OCI-LY1 (cell line): Measurements from ENCODE around the gene ZNF548.

ENCODE experiments used
- EZH2 ChIP-seq: fragments of 200-600 bp; sonication (generic), shearing (Covaris generic); IDR thresholded peaks from 2 replicates; pipeline ENCODE4 v1.8.0; 2017; ENCODE audit warnings: borderline replicate concordance, mixed run types, mild to moderate bottlenecking, antibody characterized with exemption, low read length, moderate library complexity, mixed read lengths
- TF ChIP-seq, protein P1 (sequence below): fragments of 200-600 bp; sonication (generic), shearing (Covaris generic); IDR thresholded peaks from 2 replicates; pipeline ENCODE4 v1.5.1; 2017; ENCODE audit warnings: mild to moderate bottlenecking, antibody characterized with exemption, low read length, moderate library complexity, mixed read lengths

GRCh38 chr19:57438925-57439324 lies 49.3 kb downstream of the ZNF548 start:
- TF ChIP-seq, protein P1, sequence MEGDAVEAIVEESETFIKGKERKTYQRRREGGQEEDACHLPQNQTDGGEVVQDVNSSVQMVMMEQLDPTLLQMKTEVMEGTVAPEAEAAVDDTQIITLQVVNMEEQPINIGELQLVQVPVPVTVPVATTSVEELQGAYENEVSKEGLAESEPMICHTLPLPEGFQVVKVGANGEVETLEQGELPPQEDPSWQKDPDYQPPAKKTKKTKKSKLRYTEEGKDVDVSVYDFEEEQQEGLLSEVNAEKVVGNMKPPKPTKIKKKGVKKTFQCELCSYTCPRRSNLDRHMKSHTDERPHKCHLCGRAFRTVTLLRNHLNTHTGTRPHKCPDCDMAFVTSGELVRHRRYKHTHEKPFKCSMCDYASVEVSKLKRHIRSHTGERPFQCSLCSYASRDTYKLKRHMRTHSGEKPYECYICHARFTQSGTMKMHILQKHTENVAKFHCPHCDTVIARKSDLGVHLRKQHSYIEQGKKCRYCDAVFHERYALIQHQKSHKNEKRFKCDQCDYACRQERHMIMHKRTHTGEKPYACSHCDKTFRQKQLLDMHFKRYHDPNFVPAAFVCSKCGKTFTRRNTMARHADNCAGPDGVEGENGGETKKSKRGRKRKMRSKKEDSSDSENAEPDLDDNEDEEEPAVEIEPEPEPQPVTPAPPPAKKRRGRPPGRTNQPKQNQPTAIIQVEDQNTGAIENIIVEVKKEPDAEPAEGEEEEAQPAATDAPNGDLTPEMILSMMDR = no peak
- TF ChIP-seq EZH2 = no peak
